GM19240 (cell line): ENCODE results near the gene TMPRSS11B.
"Not testable (repeated sequence)": the region's sequence is repeated elsewhere in the genome, so short reads cannot be mapped to it uniquely, and the experiment has no call there.

Experiments
- DNase-seq: peaks from one replicate; pipeline ENCODE4 v3.0.0; 2011; ENCODE audit warnings: low spot score; ENCODE audit not compliant: insufficient read length

Gene TMPRSS11B

DNA sequence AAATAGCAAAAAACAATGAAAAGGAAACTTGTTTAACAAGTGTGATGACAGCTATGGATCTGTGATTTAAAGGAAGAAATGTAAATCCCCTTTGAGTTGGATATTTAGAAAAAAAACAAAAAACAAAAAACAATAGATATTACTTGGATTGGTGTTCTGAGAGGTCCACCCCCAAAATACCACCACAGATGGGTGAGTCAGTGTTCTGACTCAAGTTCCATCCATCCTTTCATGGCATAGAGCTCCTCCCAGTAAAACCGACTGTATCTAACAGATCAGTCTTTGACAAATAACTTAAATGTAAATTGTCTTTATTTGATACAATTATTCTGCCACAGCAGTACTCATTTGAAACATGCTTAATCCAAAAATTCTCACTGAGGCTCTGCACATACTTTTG lies 27.4 kb downstream of the TMPRSS11B start:
- no peak for DNase-seq

GRCh38 chr4:68216501-68216900 lies 29.0 kb downstream of the TMPRSS11B start:
- DNase-seq = no peak

GRCh38 chr4:68209003-68209402 lies 36.5 kb downstream of the TMPRSS11B start:
- no peak for DNase-seq

DNA sequence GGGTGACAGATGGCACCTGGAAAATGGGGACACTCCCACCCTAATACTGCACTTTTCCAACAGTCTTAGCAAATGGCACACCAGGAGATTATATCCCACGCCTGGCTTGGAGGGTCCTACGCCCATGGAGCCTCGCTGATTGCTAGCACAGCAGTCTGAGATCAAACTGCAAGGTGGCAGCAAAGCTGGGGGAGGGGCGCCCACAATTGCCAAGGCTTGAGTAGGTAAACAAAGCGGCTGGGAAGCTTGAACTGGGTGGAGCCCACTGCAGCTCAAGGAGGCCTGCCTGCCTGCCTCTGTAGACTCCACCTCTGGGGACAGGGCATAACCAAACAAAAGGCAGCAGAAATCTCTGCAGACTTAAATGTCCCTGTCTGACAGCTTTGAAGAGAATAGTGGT lies 51.2 kb downstream of the TMPRSS11B start:
- not testable (repeated sequence) for DNase-seq

GRCh38 chr4:68193194-68193593 lies 52.3 kb downstream of the TMPRSS11B start:
- DNase-seq = no peak

GRCh38 chr4:68187145-68187544 lies 58.3 kb downstream of the TMPRSS11B start:
- no peak for DNase-seq

- no peak for DNase-seq
Observed at GRCh38 chr4:68184923-68185322, 60.6 kb downstream of the TMPRSS11B start.

GRCh38 chr4:68183417-68183816 lies 62.1 kb downstream of the TMPRSS11B start:
- DNase-seq = no peak

GRCh38 chr4:68182382-68182820 lies 63.1 kb downstream of the TMPRSS11B start:
- DNase-seq = no peak

DNA sequence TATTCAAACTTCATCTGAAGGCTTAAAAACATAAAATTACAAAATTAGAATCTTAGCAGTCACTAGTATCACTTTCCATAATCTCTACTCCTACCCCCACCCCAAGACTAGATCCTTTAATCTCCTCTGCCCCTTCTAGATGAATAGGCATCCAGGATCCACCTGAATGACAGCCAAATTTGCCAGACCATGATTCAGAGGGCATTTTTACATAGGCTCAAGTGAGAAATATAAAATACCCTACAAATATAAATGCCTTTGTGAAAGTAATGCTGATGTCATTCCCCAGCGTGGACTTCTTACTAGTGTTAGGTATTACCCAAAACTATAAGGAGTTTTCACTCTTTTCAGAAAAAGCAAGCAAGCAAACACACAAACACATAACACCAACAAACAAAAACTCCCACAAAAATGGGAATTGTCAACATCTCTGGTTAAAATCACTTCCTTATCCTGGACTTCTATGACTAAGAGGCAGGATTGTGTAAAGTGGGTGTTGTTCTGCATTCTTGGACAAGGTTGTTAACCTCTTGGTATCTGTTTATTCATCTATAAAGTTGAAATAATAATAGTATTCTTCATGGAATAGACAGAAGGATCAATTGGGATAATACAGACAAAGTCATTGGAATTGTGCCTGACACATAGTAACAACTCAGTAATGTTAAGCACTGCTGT lies 64.5 kb downstream of the TMPRSS11B start:
- no peak for DNase-seq

DNA sequence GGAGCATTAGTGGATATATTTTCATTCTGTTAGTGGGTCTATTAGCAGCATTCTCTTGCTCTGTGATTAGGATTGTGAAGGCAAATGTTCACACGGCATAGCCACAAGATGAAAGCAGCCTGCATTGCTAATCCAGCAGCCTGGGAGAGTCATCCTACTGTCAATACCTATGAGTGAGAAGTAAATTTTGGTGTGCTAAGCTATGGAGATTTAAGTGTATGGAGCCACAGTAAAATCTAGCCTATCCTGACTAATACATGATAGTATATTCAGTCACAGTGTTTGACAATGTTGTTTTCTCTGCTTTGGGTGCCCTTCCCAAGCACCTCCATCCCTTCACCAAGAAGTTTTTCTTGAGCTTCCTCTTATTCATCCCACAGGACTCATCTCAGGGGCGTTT lies 68.6 kb downstream of the TMPRSS11B start:
- no peak for DNase-seq
